PC-3 (cell line): ENCODE data around the gene TLR6. TPM values are rescaled to one million over a fixed set of nuclear protein-coding genes. Genes with fewer than 3 reads are reported as not detected.
"Not testable (repeated sequence)": the region's sequence is repeated elsewhere in the genome, so short reads cannot be mapped to it uniquely, and the experiment has no call there.

ENCODE experiments used
- ATAC-seq: fragments of 200-7000 bp; cut with Tn5 transposase; 2 replicates; pipeline ENCODE4 v1.9.1; 2020; ENCODE audit warnings: mild to moderate bottlenecking, moderate library complexity
- BruUV-seq: library from RNA; stranded (reverse); fragments of 400-500 nt; replicated peaks from 2 replicates; lab custom pipeline; 2021; lab: Mats Ljungman, UMichigan
- CTCF ChIA-PET: fragments of 300-600 bp; sonication (Branson Sonifier 250); formaldehyde crosslinking; loops from one replicate; lab custom pipeline; 2022; ENCODE audit warnings: antibody characterized with exemption; lab: Charles Lee
- POLR2A ChIA-PET: fragments of 300-600 bp; sonication (Branson Sonifier 250); formaldehyde crosslinking; loops from one replicate; lab custom pipeline; 2022; ENCODE audit warnings: antibody characterized with exemption; ENCODE audit not compliant: unreplicated experiment; lab: Charles Lee
- DNase-seq: peaks from one replicate; pipeline ENCODE4 v3.0.0-alpha.2; 2015
- H2AFZ ChIP-seq: fragments of 300-600 bp; sonication (generic); 2 replicates; pipeline ENCODE4 v1.6.0; 2016; ENCODE audit warnings: antibody characterized with exemption, low read length
- H3F3A ChIP-seq: fragments of 300-600 bp; sonication (generic); one replicate; pipeline ENCODE4 v1.6.0; 2017; ENCODE audit warnings: antibody characterized with exemption, low read length, control low read depth, mild to moderate bottlenecking; ENCODE audit not compliant: unreplicated experiment
- H3K27ac ChIP-seq: fragments of 300-600 bp; sonication (generic); 2 replicates; pipeline ENCODE4 v1.5.1; 2016; ENCODE audit warnings: mild to moderate bottlenecking, low read length
- H3K27me3 ChIP-seq: fragments of 300-600 bp; sonication (generic); 2 replicates; pipeline ENCODE4 v1.6.1; 2016; ENCODE audit warnings: low read length, mixed read lengths
- H3K36me3 ChIP-seq: fragments of 300-600 bp; sonication (generic); 2 replicates; pipeline ENCODE4 v1.6.1; 2016; ENCODE audit warnings: low read depth, mixed run types, low read length, mixed read lengths
- H3K4me1 ChIP-seq: fragments of 300-600 bp; sonication (generic); 2 replicates; pipeline ENCODE4 v1.5.1; 2016; ENCODE audit warnings: low read length; ENCODE audit not compliant: insufficient read depth
- H3K4me2 ChIP-seq: fragments of 300-600 bp; sonication (generic); 2 replicates; pipeline ENCODE4 v1.6.0; 2016; ENCODE audit warnings: low read length
- H3K4me3 ChIP-seq: fragments of 300-600 bp; sonication (generic); 2 replicates; pipeline ENCODE4 v1.5.1; 2016; ENCODE audit warnings: mild to moderate bottlenecking, low read length, mixed read lengths
- H3K79me2 ChIP-seq: fragments of 300-600 bp; sonication (generic); 2 replicates; pipeline ENCODE4 v1.6.1; 2017; ENCODE audit warnings: low read length, mixed read lengths
- H3K9ac ChIP-seq: fragments of 300-600 bp; sonication (generic); 2 replicates; pipeline ENCODE4 v1.6.0; 2016; ENCODE audit warnings: mild to moderate bottlenecking, low read length
- H3K9me2 ChIP-seq: fragments of 300-600 bp; sonication (generic); replicated peaks from 2 replicates; pipeline ENCODE4 v1.6.1; 2016; ENCODE audit warnings: mixed run types, low read length, mixed read lengths
- H3K9me3 ChIP-seq: fragments of 300-600 bp; sonication (generic); 2 replicates; pipeline ENCODE4 v1.6.1; 2016; ENCODE audit warnings: low read length, mixed read lengths
- H4K20me1 ChIP-seq: fragments of 300-600 bp; sonication (generic); 2 replicates; pipeline ENCODE4 v1.6.1; 2016; ENCODE audit warnings: low read length, mixed read lengths
- EZH2 ChIP-seq: fragments of 300-600 bp; sonication (generic); IDR thresholded peaks from one replicate; pipeline ENCODE4 v1.6.1; 2017; ENCODE audit warnings: antibody characterized with exemption, mild to moderate bottlenecking, low read length; ENCODE audit not compliant: unreplicated experiment
- EZH2phosphoT487 ChIP-seq: fragments of 300-600 bp; sonication (generic); IDR thresholded peaks from 2 replicates; pipeline ENCODE4 v1.6.1; 2018; ENCODE audit warnings: mild to moderate bottlenecking, antibody characterized with exemption, low read length, borderline replicate concordance
- intact Hi-C: fragments of 100-400 bp; cut with micrococcal nuclease; formaldehyde crosslinking; loops from 2 replicates; pipeline ENCODE4 v1.9.0; 2023
- total RNA-seq: library from RNA; depleted of rRNA; stranded (reverse); fragments of >200 nt; gene quantifications from 2 replicates; pipeline ENCODE4 v1.2.3, GENCODE V29; 2014
- TF ChIP-seq, protein P1 (sequence below): fragments of 300-600 bp; sonication (generic); conservative IDR thresholded peaks from 2 replicates; pipeline ENCODE4 v1.5.1; 2017; ENCODE audit warnings: antibody characterized with exemption, low read depth, mild to moderate bottlenecking, low read length

TLR6 gene
- total RNA-seq, 1 experiment from 2014 or later: 1.2 TPM

GRCh38 chr4:38780833-38781484 is 75.7 kb downstream of the TLR6 start:
- no peak overlapping the region for H3K9ac ChIP-seq
- no TSS peak for BruUV-seq
- no peaks in the 10 kb centered on the region for H3K79me2 ChIP-seq
- H3K27ac ChIP-seq: no peak overlapping the region
- H3K4me2 ChIP-seq: no peak overlapping the region
- no peaks in the 10 kb centered on the region for H4K20me1 ChIP-seq
- H3K4me3 ChIP-seq: no peak overlapping the region
- ChIA-PET CTCF (interaction anchor here (2.1 kb wide), 1 partner anchor 21 kb away, joined by 10 read pairs; no protein-coding TSS in a partner anchor), POLR2A (interaction anchor here (0.6 kb wide), 1 partner anchor 853 kb away, joined by 3 read pairs; no protein-coding TSS in a partner anchor)
- no peaks in the 10 kb centered on the region for H3K36me3 ChIP-seq
- H3K27me3 ChIP-seq: no peaks in the 10 kb centered on the region
- no peak overlapping the region for H2AFZ ChIP-seq
- intact Hi-C loops: no loop called here
- DNase-seq (no peak), ATAC-seq (no peak)
- H3K4me1 ChIP-seq: no peaks in the 10 kb centered on the region
- no peaks in the 10 kb centered on the region for H3K9me2 ChIP-seq
- H3K9me3 ChIP-seq: no peaks in the 10 kb centered on the region
- TF ChIP-seq EZH2phosphoT487 (no peak), EZH2 (no peak)
- TF ChIP-seq, protein P1, sequence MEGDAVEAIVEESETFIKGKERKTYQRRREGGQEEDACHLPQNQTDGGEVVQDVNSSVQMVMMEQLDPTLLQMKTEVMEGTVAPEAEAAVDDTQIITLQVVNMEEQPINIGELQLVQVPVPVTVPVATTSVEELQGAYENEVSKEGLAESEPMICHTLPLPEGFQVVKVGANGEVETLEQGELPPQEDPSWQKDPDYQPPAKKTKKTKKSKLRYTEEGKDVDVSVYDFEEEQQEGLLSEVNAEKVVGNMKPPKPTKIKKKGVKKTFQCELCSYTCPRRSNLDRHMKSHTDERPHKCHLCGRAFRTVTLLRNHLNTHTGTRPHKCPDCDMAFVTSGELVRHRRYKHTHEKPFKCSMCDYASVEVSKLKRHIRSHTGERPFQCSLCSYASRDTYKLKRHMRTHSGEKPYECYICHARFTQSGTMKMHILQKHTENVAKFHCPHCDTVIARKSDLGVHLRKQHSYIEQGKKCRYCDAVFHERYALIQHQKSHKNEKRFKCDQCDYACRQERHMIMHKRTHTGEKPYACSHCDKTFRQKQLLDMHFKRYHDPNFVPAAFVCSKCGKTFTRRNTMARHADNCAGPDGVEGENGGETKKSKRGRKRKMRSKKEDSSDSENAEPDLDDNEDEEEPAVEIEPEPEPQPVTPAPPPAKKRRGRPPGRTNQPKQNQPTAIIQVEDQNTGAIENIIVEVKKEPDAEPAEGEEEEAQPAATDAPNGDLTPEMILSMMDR: no peak
- no peaks in the 10 kb centered on the region for H3F3A ChIP-seq

GRCh38 chr4:38779790-38780189 is 76.8 kb downstream of the TLR6 start:
- H3K36me3 ChIP-seq: no peaks in the 10 kb centered on the region
- no peaks in the 10 kb centered on the region for H3K9me2 ChIP-seq
- no peaks in the 10 kb centered on the region for H3F3A ChIP-seq
- no peak overlapping the region for H2AFZ ChIP-seq
- no peak for DNase-seq
- no peaks in the 10 kb centered on the region for H3K9me3 ChIP-seq
- H3K27ac ChIP-seq: no peak overlapping the region
- H3K79me2 ChIP-seq: no peaks in the 10 kb centered on the region
- H3K9ac ChIP-seq: no peak overlapping the region
- no peak for ATAC-seq
- no peaks in the 10 kb centered on the region for H3K27me3 ChIP-seq
- intact Hi-C loops: no loop called here
- H3K4me3 ChIP-seq: no peak overlapping the region
- H3K4me2 ChIP-seq: no peak overlapping the region
- BruUV-seq: no TSS peak
- no peaks in the 10 kb centered on the region for H4K20me1 ChIP-seq
- H3K4me1 ChIP-seq: no peaks in the 10 kb centered on the region
- CTCF ChIA-PET: no interaction called here
- POLR2A ChIA-PET: no interaction called here
- TF ChIP-seq EZH2phosphoT487 (no peak), EZH2 (no peak)
- TF ChIP-seq, protein P1: no peak

DNA sequence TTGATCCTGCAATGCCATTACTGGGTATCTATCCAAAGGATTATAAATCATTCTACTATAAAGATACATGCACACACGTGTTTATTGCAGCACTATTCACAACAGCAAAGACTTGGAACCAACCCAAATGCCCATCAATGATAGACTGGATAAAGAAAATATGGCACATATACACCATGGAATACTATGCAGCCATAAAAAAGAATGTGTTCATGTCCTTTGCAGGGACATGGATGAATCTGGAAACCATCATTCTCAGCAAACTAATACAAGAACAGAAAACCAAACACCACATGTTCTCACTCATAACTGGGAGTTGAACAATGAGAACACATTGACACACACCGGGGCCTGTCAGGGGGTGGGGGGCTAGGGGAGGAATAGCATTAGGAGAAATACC is 78.7 kb downstream of the TLR6 start:
- BruUV-seq, H2AFZ ChIP-seq, DNase-seq, H4K20me1 ChIP-seq, H3K9ac ChIP-seq, CTCF ChIA-PET, H3F3A ChIP-seq, H3K9me2 ChIP-seq, H3K4me1 ChIP-seq, intact Hi-C loops, H3K27me3 ChIP-seq, ATAC-seq, H3K79me2 ChIP-seq, H3K36me3 ChIP-seq, H3K4me3 ChIP-seq, H3K9me3 ChIP-seq, POLR2A ChIA-PET, H3K27ac ChIP-seq, H3K4me2 ChIP-seq: not testable (repeated sequence)
